HepG2 (cell line): ENCODE data around the gene PPP2R5C. TPM values are rescaled to one million over a fixed set of nuclear protein-coding genes. Genes with fewer than 3 reads are reported as not detected.

Experiments used
- FOXK1 ChIP-seq: sonication (generic); formaldehyde crosslinking; IDR thresholded peaks from 2 replicates; pipeline ENCODE4 v1.4.0; 2020; ENCODE audit warnings: low read depth, missing genetic modification reagents, borderline replicate concordance
- FOXP1 ChIP-seq, 2 experiments: fragments of 450-650 bp in 1 of 2; IDR thresholded peaks; 2 replicates each; pipeline ENCODE4 v1.6.1; 2017 to 2018; ENCODE audit warnings: antibody characterized with exemption in 1 of 2
- GATAD2A ChIP-seq: IDR thresholded peaks from 2 replicates; pipeline ENCODE4 v1.6.1; 2016
- JUND ChIP-seq: sonication (generic); formaldehyde crosslinking; IDR thresholded peaks from 2 replicates; pipeline ENCODE4 v1.8.0; 2022; ENCODE audit warnings: mild to moderate bottlenecking, missing genetic modification reagents
- KMT2A ChIP-seq: sonication (generic); formaldehyde crosslinking; IDR thresholded peaks from 2 replicates; pipeline ENCODE4 v1.4.0; 2020; ENCODE audit warnings: missing genetic modification reagents
- NRL ChIP-seq: sonication (generic); formaldehyde crosslinking; IDR thresholded peaks from 2 replicates; pipeline ENCODE4 v1.5.0; 2020; ENCODE audit warnings: missing genetic modification reagents, mild to moderate bottlenecking, moderate library complexity, borderline replicate concordance
- SRSF1 ChIP-seq: fragments of 200-400 bp; formaldehyde crosslinking; optimal IDR thresholded peaks from 2 replicates; pipeline ENCODE3; 2017; ENCODE audit warnings: mild to moderate bottlenecking, low read depth, low read length, moderate library complexity
- TEAD2 ChIP-seq: sonication (generic); formaldehyde crosslinking; IDR thresholded peaks from 2 replicates; pipeline ENCODE4 v1.9.0; 2021; ENCODE audit warnings: missing genetic modification reagents
- YEATS2 ChIP-seq: sonication (generic); formaldehyde crosslinking; IDR thresholded peaks from 2 replicates; pipeline ENCODE4 v1.4.0; 2020; ENCODE audit warnings: missing genetic modification reagents, borderline replicate concordance
- ZBTB42 ChIP-seq: sonication (generic); formaldehyde crosslinking; IDR thresholded peaks from 2 replicates; pipeline ENCODE4 v1.5.0; 2020; ENCODE audit warnings: mild to moderate bottlenecking, missing genetic modification reagents
- ZKSCAN1 ChIP-seq: fragments of 150-350 bp; IDR thresholded peaks from 2 replicates; pipeline ENCODE4 v1.6.1; 2014; ENCODE audit warnings: low read length
- ZNF274 ChIP-seq: sonication (generic); formaldehyde crosslinking; IDR thresholded peaks from 2 replicates; pipeline ENCODE4 v1.5.1; 2020; ENCODE audit warnings: mild to moderate bottlenecking, missing genetic modification reagents
- ZNF335 ChIP-seq: sonication (generic); formaldehyde crosslinking; IDR thresholded peaks from 2 replicates; pipeline ENCODE4 v1.4.0; 2020; ENCODE audit warnings: missing genetic modification reagents
- polyA plus RNA-seq, 8 experiments: library from polyadenylated mRNA; depleted of rRNA in 3 of 8; stranded (reverse) in 7 of 8; unstranded in 1 of 8; fragments of >200 nt; fragmentation: Illumina TruSeq in 4 of 8; extraction: Trizol in 4 of 8; gene quantifications; 2 replicates each; pipeline versions ENCODE4 v1.2.1 to v1.2.3, GENCODE V29; 2011 to 2016; ENCODE audit warnings: low read depth in 4 of 8, missing spikeins in 1 of 8, mixed read lengths in 1 of 8; ENCODE audit not compliant: insufficient read depth in 1 of 8
- total RNA-seq, 5 experiments: library from RNA; depleted of rRNA; stranded (reverse); fragments of >200 nt; fragmentation: Illumina TruSeq; extraction: Trizol; gene quantifications; 2 replicates each; pipeline ENCODE4 v1.2.3, GENCODE V29; 2016; ENCODE audit warnings: low read depth in 1 of 5
- TF ChIP-seq, protein P1 (sequence below): sonication (generic); formaldehyde crosslinking; IDR thresholded peaks from 2 replicates; pipeline ENCODE4 v1.4.0; 2020; ENCODE audit warnings: mild to moderate bottlenecking, missing genetic modification reagents
- TF ChIP-seq, protein P2 (sequence below): sonication (generic); formaldehyde crosslinking; IDR thresholded peaks from 2 replicates; pipeline ENCODE4 v1.4.0; 2020; ENCODE audit warnings: mild to moderate bottlenecking, missing genetic modification reagents
- TF ChIP-seq, protein P3 (sequence below): sonication (generic); formaldehyde crosslinking; IDR thresholded peaks from 2 replicates; pipeline ENCODE4 v1.5.0; 2020; ENCODE audit warnings: missing genetic modification reagents, mild to moderate bottlenecking, borderline replicate concordance
- TF ChIP-seq, protein P4 (sequence below): sonication (generic); formaldehyde crosslinking; IDR thresholded peaks from 2 replicates; pipeline ENCODE4 v1.4.0; 2020; ENCODE audit warnings: missing genetic modification reagents, borderline replicate concordance
- TF ChIP-seq, protein P5 (sequence below): sonication (generic); formaldehyde crosslinking; IDR thresholded peaks from 2 replicates; pipeline ENCODE4 v1.5.1; 2020; ENCODE audit warnings: missing genetic modification reagents, mild to moderate bottlenecking, borderline replicate concordance
- TF ChIP-seq, protein P6 (sequence below): sonication (generic); formaldehyde crosslinking; IDR thresholded peaks from 2 replicates; pipeline ENCODE4 v1.8.0; 2022; ENCODE audit warnings: mild to moderate bottlenecking, missing genetic modification reagents

The PPP2R5C gene
- total and polyA plus RNA-seq, 2 of the 13 experiments (the other 11 are each of a cell fraction or from before 2014, with no cell fraction given) = 74.3 to 78.5 TPM

DNA sequence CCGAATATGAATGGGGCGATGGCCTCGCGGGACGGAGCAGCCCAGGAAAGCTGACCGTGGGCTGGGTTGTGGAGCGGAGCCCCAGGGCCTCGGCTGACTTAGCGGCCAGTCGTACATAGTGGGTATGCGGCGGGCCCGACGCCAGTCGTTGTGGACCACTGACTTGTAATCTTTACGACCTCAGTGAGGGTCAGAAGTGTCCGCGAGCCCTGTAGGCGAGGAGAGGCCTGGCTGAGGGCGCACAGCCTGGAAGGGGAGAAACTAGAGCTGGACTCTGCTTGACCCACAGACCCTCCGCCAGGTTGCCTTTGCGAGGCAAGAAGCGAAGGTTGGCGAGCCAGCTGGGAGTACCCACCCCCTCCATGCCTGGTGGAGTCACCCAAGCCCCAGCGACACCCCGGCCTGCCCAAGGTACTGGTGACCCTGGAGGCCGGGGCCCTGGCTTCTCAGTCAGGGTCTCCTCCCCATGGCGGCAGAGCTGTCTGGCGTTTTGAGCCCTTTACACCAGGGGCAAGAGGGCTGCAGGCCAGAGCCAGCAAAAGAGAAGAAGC lies 187.2 kb downstream of the PPP2R5C start (continued):
- TF ChIP-seq, protein P1, sequence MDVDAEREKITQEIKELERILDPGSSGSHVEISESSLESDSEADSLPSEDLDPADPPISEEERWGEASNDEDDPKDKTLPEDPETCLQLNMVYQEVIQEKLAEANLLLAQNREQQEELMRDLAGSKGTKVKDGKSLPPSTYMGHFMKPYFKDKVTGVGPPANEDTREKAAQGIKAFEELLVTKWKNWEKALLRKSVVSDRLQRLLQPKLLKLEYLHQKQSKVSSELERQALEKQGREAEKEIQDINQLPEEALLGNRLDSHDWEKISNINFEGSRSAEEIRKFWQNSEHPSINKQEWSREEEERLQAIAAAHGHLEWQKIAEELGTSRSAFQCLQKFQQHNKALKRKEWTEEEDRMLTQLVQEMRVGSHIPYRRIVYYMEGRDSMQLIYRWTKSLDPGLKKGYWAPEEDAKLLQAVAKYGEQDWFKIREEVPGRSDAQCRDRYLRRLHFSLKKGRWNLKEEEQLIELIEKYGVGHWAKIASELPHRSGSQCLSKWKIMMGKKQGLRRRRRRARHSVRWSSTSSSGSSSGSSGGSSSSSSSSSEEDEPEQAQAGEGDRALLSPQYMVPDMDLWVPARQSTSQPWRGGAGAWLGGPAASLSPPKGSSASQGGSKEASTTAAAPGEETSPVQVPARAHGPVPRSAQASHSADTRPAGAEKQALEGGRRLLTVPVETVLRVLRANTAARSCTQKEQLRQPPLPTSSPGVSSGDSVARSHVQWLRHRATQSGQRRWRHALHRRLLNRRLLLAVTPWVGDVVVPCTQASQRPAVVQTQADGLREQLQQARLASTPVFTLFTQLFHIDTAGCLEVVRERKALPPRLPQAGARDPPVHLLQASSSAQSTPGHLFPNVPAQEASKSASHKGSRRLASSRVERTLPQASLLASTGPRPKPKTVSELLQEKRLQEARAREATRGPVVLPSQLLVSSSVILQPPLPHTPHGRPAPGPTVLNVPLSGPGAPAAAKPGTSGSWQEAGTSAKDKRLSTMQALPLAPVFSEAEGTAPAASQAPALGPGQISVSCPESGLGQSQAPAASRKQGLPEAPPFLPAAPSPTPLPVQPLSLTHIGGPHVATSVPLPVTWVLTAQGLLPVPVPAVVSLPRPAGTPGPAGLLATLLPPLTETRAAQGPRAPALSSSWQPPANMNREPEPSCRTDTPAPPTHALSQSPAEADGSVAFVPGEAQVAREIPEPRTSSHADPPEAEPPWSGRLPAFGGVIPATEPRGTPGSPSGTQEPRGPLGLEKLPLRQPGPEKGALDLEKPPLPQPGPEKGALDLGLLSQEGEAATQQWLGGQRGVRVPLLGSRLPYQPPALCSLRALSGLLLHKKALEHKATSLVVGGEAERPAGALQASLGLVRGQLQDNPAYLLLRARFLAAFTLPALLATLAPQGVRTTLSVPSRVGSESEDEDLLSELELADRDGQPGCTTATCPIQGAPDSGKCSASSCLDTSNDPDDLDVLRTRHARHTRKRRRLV = peak; percentile 76; the same call in 1 of the 2 replicates
- TF ChIP-seq FOXK1 (CRISPR knock-in tag) = no peak
- TF ChIP-seq, protein P2, sequence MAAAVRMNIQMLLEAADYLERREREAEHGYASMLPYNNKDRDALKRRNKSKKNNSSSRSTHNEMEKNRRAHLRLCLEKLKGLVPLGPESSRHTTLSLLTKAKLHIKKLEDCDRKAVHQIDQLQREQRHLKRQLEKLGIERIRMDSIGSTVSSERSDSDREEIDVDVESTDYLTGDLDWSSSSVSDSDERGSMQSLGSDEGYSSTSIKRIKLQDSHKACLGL (CRISPR knock-in tag) = 0 out of 2 replicates have a peak, but pooled peaks have one; percentile 46
- TF ChIP-seq ZBTB42 (CRISPR knock-in tag) = peak; percentile 79; the same call in 1 of the 2 replicates
- peak; percentile 71; the same call in 1 of the 2 replicates for TF ChIP-seq NRL
- TF ChIP-seq YEATS2 = no peak
- no peak for TF ChIP-seq GATAD2A
- TF ChIP-seq ZNF274 = 0 out of 2 replicates have a peak, but pooled peaks have one; percentile 8
- no peak for TF ChIP-seq ZNF335 (CRISPR knock-in tag)
- TF ChIP-seq, protein P3, sequence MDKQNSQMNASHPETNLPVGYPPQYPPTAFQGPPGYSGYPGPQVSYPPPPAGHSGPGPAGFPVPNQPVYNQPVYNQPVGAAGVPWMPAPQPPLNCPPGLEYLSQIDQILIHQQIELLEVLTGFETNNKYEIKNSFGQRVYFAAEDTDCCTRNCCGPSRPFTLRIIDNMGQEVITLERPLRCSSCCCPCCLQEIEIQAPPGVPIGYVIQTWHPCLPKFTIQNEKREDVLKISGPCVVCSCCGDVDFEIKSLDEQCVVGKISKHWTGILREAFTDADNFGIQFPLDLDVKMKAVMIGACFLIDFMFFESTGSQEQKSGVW = 0 out of 2 replicates have a peak, but pooled peaks have one; percentile 34
- TF ChIP-seq SRSF1 = peak; percentile 33
- TF ChIP-seq, protein P4, sequence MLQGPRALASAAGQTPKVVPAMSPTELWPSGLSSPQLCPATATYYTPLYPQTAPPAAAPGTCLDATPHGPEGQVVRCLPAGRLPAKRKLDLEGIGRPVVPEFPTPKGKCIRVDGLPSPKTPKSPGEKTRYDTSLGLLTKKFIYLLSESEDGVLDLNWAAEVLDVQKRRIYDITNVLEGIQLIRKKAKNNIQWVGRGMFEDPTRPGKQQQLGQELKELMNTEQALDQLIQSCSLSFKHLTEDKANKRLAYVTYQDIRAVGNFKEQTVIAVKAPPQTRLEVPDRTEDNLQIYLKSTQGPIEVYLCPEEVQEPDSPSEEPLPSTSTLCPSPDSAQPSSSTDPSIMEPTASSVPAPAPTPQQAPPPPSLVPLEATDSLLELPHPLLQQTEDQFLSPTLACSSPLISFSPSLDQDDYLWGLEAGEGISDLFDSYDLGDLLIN (CRISPR knock-in tag) = no peak
- TF ChIP-seq, protein P5, sequence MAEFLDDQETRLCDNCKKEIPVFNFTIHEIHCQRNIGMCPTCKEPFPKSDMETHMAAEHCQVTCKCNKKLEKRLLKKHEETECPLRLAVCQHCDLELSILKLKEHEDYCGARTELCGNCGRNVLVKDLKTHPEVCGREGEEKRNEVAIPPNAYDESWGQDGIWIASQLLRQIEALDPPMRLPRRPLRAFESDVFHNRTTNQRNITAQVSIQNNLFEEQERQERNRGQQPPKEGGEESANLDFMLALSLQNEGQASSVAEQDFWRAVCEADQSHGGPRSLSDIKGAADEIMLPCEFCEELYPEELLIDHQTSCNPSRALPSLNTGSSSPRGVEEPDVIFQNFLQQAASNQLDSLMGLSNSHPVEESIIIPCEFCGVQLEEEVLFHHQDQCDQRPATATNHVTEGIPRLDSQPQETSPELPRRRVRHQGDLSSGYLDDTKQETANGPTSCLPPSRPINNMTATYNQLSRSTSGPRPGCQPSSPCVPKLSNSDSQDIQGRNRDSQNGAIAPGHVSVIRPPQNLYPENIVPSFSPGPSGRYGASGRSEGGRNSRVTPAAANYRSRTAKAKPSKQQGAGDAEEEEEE (CRISPR knock-in tag) = no peak
- no peak for TF ChIP-seq FOXP1 (IDR thresholded peaks at IDR 0.05)
- TF ChIP-seq FOXP1 (CRISPR knock-in tag; IDR thresholded peaks at IDR 0.05) = no peak
- TF ChIP-seq, protein P6, sequence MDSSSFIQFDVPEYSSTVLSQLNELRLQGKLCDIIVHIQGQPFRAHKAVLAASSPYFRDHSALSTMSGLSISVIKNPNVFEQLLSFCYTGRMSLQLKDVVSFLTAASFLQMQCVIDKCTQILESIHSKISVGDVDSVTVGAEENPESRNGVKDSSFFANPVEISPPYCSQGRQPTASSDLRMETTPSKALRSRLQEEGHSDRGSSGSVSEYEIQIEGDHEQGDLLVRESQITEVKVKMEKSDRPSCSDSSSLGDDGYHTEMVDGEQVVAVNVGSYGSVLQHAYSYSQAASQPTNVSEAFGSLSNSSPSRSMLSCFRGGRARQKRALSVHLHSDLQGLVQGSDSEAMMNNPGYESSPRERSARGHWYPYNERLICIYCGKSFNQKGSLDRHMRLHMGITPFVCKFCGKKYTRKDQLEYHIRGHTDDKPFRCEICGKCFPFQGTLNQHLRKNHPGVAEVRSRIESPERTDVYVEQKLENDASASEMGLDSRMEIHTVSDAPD (CRISPR knock-in tag) = 0 out of 2 replicates have a peak, but pooled peaks have one; percentile 11
- TF ChIP-seq ZKSCAN1 = no peak
- TF ChIP-seq KMT2A (CRISPR knock-in tag) = no peak
- TF ChIP-seq JUND (CRISPR knock-in tag) = no peak
- no peak for TF ChIP-seq TEAD2
